ENCODE results near the gene VSIR.

VSIR gene

GRCh38 chr10:71763352-71764127 is 9.8 kb downstream of the VSIR start:
- DNase-seq = no peak

GRCh38 chr10:71762324-71762723 is 11.0 kb downstream of the VSIR start:
- no peak for DNase-seq

- no peak for DNase-seq
Observed at GRCh38 chr10:71761541-71762113, 11.7 kb downstream of the VSIR start.

- DNase-seq = no peak
Observed at GRCh38 chr10:71761105-71761511, 12.2 kb downstream of the VSIR start.

- DNase-seq = no peak
Observed at GRCh38 chr10:71757399-71757922, 15.9 kb downstream of the VSIR start.

GRCh38 chr10:71756311-71757191 is 16.8 kb downstream of the VSIR start:
- no peak for DNase-seq

GRCh38 chr10:71755179-71755879 is 18.0 kb downstream of the VSIR start:
- DNase-seq = no peak

- no peak for DNase-seq
Observed at GRCh38 chr10:71754562-71754961, 18.8 kb downstream of the VSIR start.

GRCh38 chr10:71753960-71754505 is 19.3 kb downstream of the VSIR start:
- DNase-seq = no peak

- no peak for DNase-seq
Observed at GRCh38 chr10:71753091-71753959, 20.0 kb downstream of the VSIR start.

GRCh38 chr10:71752391-71753090 is 20.8 kb downstream of the VSIR start:
- no peak for DNase-seq

GRCh38 chr10:71751515-71752224 is 21.6 kb downstream of the VSIR start:
- DNase-seq = no peak

- no peak for DNase-seq
Observed at GRCh38 chr10:71750986-71751385, 22.3 kb downstream of the VSIR start.

- DNase-seq = no peak
Observed at GRCh38 chr10:71750124-71750841, 23.0 kb downstream of the VSIR start.

- no peak for DNase-seq
Observed at GRCh38 chr10:71749396-71749795, 23.9 kb downstream of the VSIR start.

- DNase-seq = no peak
Observed at GRCh38 chr10:71748671-71749191, 24.6 kb downstream of the VSIR start.

- no peak for DNase-seq
Observed at GRCh38 chr10:71747551-71748523, 25.5 kb downstream of the VSIR start.

GRCh38 chr10:71747039-71747531 is 26.2 kb downstream of the VSIR start:
- no peak for DNase-seq
